BLaER1 (cell line): ENCODE results near the gene UTP18.
"Not testable (repeated sequence)": the region's sequence is repeated elsewhere in the genome, so short reads cannot be mapped to it uniquely, and the experiment has no call there.

ENCODE experiments used
- H3K27ac ChIP-seq: shearing (Covaris generic); formaldehyde crosslinking; 2 replicates; pipeline ENCODE4 v1.8.1; 2022
- H3K27me3 ChIP-seq: shearing (Covaris generic); formaldehyde crosslinking; 2 replicates; pipeline ENCODE4 v1.8.1; 2022
- H3K36me3 ChIP-seq: shearing (Covaris generic); formaldehyde crosslinking; 2 replicates; pipeline ENCODE4 v1.8.1; 2022
- H3K4me1 ChIP-seq: shearing (Covaris generic); formaldehyde crosslinking; 2 replicates; pipeline ENCODE4 v1.8.1; 2022
- H3K4me2 ChIP-seq: shearing (Covaris generic); formaldehyde crosslinking; 2 replicates; pipeline ENCODE4 v1.8.1; 2022
- H3K4me3 ChIP-seq: shearing (Covaris generic); formaldehyde crosslinking; 2 replicates; pipeline ENCODE4 v1.8.1; 2022
- H3K9ac ChIP-seq: shearing (Covaris generic); formaldehyde crosslinking; 2 replicates; pipeline ENCODE4 v1.8.1; 2022
- H3K9me3 ChIP-seq: shearing (Covaris generic); formaldehyde crosslinking; 2 replicates; pipeline ENCODE4 v1.8.1; 2022
- H4K20me1 ChIP-seq: shearing (Covaris generic); formaldehyde crosslinking; 2 replicates; pipeline ENCODE4 v1.8.1; 2022
- Cebpa-rat ChIP-seq: shearing (Covaris generic); IDR thresholded peaks from 2 replicates; pipeline ENCODE4 v1.8.1; 2022

UTP18 gene

DNA sequence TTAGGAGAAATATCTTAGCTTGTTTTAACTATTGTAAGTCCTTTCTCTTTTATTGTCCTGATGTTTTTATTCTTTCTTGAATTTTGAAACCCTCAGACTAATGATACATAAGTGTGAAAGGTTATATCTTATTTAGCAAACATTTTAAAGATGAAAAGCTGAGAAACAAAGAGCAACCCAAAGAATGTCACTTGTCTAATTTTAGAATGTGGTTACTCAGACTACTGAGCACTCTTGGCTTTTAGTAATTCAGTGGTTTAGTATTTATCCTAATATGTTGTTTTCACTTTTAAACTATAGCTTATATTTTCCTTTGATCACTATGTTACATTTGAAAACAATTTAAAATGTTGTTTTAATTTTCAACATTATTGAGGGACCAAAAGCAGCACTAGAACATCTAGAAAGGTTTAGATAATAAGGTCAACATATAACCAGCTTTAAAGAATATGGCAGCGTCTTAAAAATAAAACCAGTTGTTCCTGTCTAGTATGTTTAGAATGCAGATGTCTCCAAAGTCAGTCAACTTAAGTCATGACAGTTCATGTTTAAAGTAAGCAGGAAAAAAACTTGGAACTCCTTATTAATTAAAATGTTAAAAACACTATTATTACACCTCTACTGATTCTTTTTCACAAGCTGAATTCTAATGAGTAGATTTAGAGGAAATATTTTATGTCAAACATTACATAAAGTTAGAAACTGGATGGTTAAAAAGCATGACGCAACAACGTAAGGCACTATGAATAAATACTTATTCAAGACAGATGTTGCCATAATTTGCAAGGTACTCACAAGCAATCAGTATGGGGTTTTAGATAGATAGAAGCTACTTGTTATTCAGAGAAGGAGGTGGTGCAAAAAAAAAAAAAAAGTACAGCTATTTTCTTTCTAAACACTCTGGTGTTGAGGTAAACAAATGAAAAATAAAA is 2.9 kb upstream of the UTP18 start:
- peaks cover 45% of the 10 kb centered on the region for H3K36me3 ChIP-seq
- peak overlapping the region; percentile 99 for H3K9ac ChIP-seq
- H3K9me3 ChIP-seq = peaks cover 1% of the 10 kb centered on the region; the same call in 1 of the 2 replicates
- peak overlapping the region; percentile 98 for H3K4me2 ChIP-seq
- H3K27ac ChIP-seq = peak overlapping the region; percentile 39
- H3K4me1 ChIP-seq = peaks cover 43% of the 10 kb centered on the region
- peak overlapping the region; percentile 92 for H3K4me3 ChIP-seq
- H3K27me3 ChIP-seq = no peaks in the 10 kb centered on the region
- H4K20me1 ChIP-seq = peaks cover 95% of the 10 kb centered on the region
- TF ChIP-seq Cebpa-rat = no peak; the same call in 1 of the 2 replicates

DNA sequence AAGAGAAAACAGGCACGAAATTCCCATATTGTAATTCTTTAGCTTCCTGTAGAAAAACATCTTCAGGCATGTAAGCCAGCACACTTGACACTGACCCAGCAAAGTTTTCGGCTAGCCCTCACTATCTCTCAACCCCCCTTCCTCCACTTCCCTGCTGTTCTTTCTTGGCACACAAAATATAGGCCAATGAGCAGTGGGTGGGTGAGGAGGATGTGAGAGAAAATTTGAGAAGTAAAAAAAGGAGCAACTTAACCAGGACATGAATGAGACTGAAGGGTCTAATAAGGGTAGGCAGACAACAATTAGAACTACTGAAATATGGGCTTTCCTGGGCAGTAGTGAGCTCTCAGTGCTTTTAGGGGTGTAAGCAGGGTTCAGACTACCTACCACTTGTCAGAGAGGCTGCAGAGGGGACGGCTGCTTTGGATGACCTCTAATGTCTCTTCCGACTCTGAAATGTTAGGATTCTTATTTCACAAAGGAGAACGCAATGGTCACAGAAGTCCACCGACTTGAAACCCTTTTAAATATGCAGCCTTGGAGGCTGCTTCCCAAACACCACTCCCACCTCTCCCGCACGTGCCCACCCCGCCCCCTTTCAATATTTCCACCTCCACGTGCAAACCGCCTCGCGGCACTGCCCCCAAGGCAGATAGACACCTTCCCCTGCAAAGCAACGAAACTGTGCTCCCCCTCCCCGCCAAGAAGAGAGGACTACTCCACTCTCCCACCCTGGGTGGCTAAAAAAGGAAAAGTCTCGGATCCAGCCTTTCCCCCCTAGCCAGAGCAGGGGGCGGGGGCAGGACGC is 1.4 kb upstream of the UTP18 start:
- H3K4me3 ChIP-seq = peak overlapping the region; percentile 92
- peaks cover 95% of the 10 kb centered on the region for H4K20me1 ChIP-seq
- H3K9me3 ChIP-seq = no peaks in the 10 kb centered on the region
- H3K36me3 ChIP-seq = peaks cover 47% of the 10 kb centered on the region
- H3K9ac ChIP-seq = peak overlapping the region; percentile 99
- H3K27ac ChIP-seq = peak overlapping the region; percentile 99
- H3K4me2 ChIP-seq = peak overlapping the region; percentile 98
- no peak for TF ChIP-seq Cebpa-rat
- H3K4me1 ChIP-seq = peaks cover 49% of the 10 kb centered on the region
- H3K27me3 ChIP-seq = no peaks in the 10 kb centered on the region

DNA sequence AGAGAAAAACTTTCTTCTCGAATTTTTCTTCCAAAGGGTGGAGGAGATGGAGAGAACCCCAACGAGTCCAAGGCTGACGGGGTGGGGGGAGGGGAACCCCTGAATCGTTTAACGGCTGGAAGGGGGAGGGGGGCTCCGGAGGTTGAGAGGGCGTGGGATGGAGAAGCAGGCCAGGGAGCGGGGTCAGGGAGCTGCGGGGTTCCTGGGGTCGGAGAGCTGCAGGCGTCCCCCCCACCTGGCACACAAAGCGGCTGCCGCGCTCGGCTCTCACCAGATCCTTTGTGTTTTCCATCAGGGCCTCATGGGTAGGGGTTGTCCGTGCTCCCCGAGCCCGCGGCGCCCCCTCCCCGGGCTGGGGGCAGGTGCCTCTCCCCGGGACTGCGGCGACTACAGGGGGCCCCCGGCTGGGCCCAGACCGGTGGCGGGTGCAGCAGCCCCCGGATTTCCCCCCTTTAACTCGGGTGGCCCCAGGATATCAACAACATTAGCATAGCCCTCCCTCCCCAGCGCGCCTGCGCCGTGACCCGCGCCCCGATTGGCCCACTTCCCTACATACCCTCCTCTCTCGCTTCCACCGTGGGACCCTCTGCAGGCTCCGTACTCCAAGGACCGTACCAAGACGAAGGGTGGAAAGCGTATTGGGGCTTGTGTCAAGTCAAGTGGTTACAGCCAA is 646 bp upstream of the UTP18 start, which contains the start of gene MBTD1:
MBTD1 (minus strand) TSS at position 486 of the 673 bp plus-strand sequence. CDS start 34,888 bp downstream, outside the sequence.
- peaks cover 95% of the 10 kb centered on the region for H4K20me1 ChIP-seq
- TF ChIP-seq Cebpa-rat = no peak

DNA sequence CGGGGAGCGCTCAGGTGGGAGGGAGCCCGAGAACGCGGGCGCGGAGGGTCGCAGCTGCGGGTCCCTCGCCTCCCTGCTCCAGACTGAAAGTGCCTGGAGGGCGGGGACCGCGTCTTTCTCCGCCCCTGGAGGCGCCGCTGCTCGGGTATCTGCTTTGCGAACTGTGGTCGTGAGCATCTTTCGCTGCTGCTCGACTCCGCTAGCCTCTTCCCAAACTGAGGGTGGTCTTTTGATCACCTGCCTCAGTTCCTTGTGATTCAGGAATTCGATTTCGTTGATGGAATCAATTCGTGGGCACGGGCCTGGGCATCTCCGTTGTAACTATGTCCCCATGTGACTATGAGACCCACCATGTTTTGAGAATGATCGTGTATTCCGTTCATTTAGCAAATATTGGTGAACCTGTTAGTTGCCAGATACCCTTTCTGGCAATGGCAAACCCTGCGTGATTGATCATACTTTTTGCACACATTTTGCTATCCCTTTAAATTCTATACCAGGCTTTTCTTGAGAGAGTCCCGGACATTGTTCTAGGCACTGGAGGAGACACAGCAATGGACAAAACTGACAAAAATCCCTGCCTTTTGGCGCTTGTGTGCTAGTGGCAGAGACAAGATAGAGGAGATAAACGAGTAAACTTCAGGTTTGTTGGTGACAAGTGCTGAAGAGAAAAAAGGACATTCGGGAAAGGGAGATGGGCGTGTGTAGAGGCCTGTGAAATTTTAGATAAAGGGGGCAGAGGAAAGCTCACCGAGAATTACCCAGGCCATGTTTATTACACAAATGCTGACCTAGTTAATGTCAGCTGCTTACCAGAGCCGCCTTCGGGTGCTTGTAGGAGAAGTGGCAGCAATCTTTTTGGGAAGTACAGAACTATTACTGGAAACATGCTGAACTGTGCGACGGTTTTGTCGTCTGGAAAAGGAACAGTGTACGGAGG is 948 bp downstream of the UTP18 start:
- peak overlapping the region; percentile 91 for H3K4me2 ChIP-seq
- peaks cover 95% of the 10 kb centered on the region for H4K20me1 ChIP-seq
- H3K27me3 ChIP-seq = no peaks in the 10 kb centered on the region
- H3K4me1 ChIP-seq = peaks cover 46% of the 10 kb centered on the region
- H3K4me3 ChIP-seq = peak overlapping the region; percentile 92
- peak overlapping the region; percentile 99 for H3K9ac ChIP-seq
- no peaks in the 10 kb centered on the region for H3K9me3 ChIP-seq
- TF ChIP-seq Cebpa-rat = no peak
- peak overlapping the region; percentile 99 for H3K27ac ChIP-seq
- H3K36me3 ChIP-seq = peaks cover 47% of the 10 kb centered on the region

More for the DNA sequence above, 646 bp upstream of the UTP18 start, which contains the start of gene MBTD1:
- H3K4me3 ChIP-seq = peak within 1 kb of the TSS; percentile 92
- no peaks in the 10 kb centered on the region for H3K27me3 ChIP-seq
- H3K27ac ChIP-seq = peak within 1 kb of the TSS; percentile 99
- H3K36me3 ChIP-seq = peaks cover 47% of the 10 kb centered on the region
- H3K4me1 ChIP-seq = peaks cover 49% of the 10 kb centered on the region
- H3K9me3 ChIP-seq = no peaks in the 10 kb centered on the region
- H3K9ac ChIP-seq = peak within 1 kb of the TSS; percentile 99
- H3K4me2 ChIP-seq = peak within 1 kb of the TSS; percentile 98

DNA sequence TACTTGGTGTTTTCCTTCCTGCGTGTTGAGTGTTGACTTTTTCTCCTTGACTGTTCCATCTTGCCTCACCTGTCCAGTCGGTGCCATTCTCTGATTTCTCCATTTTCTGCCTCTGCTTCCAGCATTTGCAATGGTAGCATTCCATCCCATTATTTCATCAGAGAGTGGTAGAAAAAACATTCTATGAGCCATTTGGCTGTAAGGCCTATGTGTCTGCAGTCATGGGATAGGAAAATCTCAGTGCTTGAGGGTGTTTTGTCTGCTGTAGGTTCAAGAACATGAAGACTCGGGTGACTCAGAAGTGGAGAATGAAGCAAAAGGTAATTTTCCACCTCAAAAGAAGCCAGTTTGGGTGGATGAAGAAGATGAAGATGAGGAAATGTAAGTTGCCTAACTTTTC is 2.7 kb downstream of the UTP18 start:
- Histone ChIP-seq H3K4me1 (peaks cover 29% of the 10 kb centered on the region), H3K27me3 (no peaks in the 10 kb centered on the region), H3K27ac (no peak overlapping the region), H3K36me3 (peaks cover 58% of the 10 kb centered on the region), H3K4me2 (peak overlapping the region; percentile 91), H3K9ac (no peak overlapping the region), H3K4me3 (no peak overlapping the region), H3K9me3 (no peaks in the 10 kb centered on the region), H4K20me1 (peaks cover 95% of the 10 kb centered on the region)
- TF ChIP-seq Cebpa-rat = no peak

DNA sequence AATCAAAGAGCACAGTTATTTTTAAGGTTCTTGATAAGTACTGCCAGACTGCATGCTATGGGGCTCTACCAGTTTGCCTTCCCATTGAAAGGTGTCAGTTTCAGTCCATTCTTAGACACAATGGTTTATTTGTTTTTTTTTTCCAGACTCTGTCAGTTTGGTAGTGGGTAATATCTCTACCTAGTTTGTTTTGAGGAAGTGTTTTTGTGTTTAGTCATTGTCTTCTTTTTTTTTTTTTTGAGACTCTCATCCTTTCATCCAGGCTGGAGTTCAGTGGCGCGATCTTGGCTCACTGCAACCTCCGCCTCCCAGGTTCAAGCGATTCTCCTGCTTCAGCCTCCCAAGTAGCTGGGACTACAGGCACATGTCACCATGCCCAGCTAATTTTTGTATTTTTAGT is 4.1 kb downstream of the UTP18 start:
- not testable (repeated sequence) for H3K9ac ChIP-seq, H3K9me3 ChIP-seq, H3K27me3 ChIP-seq, H3K27ac ChIP-seq, H3K4me3 ChIP-seq, H3K4me2 ChIP-seq
- H4K20me1 ChIP-seq = peaks cover 95% of the 10 kb centered on the region
- H3K36me3 ChIP-seq = peaks cover 72% of the 10 kb centered on the region
- H3K4me1 ChIP-seq = peaks cover 19% of the 10 kb centered on the region

DNA sequence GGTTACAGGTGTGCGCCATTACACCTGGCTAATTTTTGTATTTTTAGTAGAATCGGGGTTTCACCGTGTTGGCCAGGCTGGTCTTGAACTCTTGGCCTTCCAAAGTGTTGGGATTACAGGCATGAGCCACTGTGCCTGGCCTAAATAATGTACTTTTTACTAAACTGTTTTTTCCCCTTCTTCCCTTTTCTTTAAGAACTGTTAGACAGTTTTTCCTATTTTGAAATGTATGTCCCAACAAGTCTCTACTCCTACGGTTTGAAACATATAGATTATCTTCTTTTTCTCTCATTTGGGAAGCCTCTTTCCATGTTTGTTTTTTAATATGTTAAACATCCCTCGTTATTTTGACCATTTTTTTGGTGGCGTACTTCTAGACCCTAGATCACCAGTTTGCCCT is 9.6 kb downstream of the UTP18 start:
- no peaks in the 10 kb centered on the region for H3K27me3 ChIP-seq
- H3K36me3 ChIP-seq = peaks cover 100% of the 10 kb centered on the region
- no peaks in the 10 kb centered on the region for H3K4me1 ChIP-seq
- no peak overlapping the region for H3K9ac ChIP-seq
- no peak overlapping the region for H3K4me2 ChIP-seq
- no peak overlapping the region for H3K4me3 ChIP-seq
- H3K27ac ChIP-seq = no peak overlapping the region
- H3K9me3 ChIP-seq = no peaks in the 10 kb centered on the region
- TF ChIP-seq Cebpa-rat = no peak
- H4K20me1 ChIP-seq = peaks cover 96% of the 10 kb centered on the region

DNA sequence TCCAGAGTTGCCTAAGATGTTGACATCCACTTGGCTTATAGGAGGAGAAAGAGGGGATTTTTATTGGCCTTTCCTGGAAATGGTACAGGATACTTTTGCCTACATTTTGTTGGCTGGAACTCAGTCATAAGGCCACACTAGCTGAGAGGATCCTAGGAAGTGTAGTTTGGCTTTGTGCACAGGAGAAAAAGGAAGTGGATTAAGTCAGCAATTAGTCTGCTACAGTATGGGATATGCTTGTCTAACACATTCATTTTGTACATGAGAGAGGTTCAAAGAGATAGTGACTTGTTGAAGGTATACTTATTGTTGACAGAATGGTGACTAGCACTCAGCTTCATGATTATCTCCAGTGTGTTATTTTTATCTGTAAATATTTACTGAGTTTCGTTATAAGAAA is 10.3 kb downstream of the UTP18 start:
- Histone ChIP-seq H3K27me3 (no peaks in the 10 kb centered on the region), H3K4me1 (no peaks in the 10 kb centered on the region), H3K4me3 (no peak overlapping the region), H3K27ac (no peak overlapping the region), H3K36me3 (peaks cover 99% of the 10 kb centered on the region), H3K9me3 (no peaks in the 10 kb centered on the region), H4K20me1 (peaks cover 89% of the 10 kb centered on the region), H3K9ac (no peak overlapping the region), H3K4me2 (no peak overlapping the region)
- TF ChIP-seq Cebpa-rat = no peak

DNA sequence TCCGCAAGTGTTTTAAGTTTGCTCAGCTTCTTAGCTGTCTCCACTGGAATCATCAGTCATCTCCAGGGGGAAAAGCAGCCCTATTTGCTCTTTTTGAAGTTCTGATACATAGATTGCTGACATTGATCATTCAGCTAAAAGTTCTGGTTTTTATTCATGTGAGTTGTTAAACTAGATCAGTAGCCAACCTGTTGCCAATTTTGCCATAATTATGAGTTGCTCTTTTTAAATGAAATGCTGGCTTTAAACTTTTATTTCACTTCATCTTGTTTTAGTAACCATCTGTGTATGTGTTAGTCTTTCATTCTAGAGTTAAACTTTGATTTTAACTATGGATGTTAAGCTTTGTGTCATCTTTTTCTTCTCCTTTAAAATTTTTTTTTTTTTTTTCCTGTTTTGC is 12.5 kb downstream of the UTP18 start:
- Histone ChIP-seq H3K36me3 (peaks cover 99% of the 10 kb centered on the region), H3K4me3 (no peak overlapping the region), H3K9me3 (no peaks in the 10 kb centered on the region), H3K9ac (no peak overlapping the region), H3K27me3 (no peaks in the 10 kb centered on the region), H3K4me1 (no peaks in the 10 kb centered on the region), H3K27ac (no peak overlapping the region), H3K4me2 (no peak overlapping the region), H4K20me1 (peaks cover 73% of the 10 kb centered on the region)
- no peak for TF ChIP-seq Cebpa-rat
